Stimulated activated CD4-positive, alpha-beta T cell treated with anti-CD3 and anti-CD28 coated beads, Interleukin-15, amount 100 ng/mL, for 48 hours (primary cell): ENCODE data around the gene CPSF4.
"Not testable (repeated sequence)": the region's sequence is repeated elsewhere in the genome, so short reads cannot be mapped to it uniquely, and the experiment has no call there.

Experiments
- DNase-seq, 2 donors: peaks; one replicate each; pipeline ENCODE4 v3.0.0-alpha.2; 2020; ENCODE audit warnings: low read depth in 2 of 2

Gene CPSF4

GRCh38 chr7:99408379-99409191 is 30.2 kb upstream of the CPSF4 start, which contains the start of the genes BUD31 and PDAP1:
Gene BUD31, plus strand, starts transcription at chr7:99408969. Its CDS starts 2,124 bp downstream, at chr7:99411093.
Gene PDAP1, minus strand, starts transcription at chr7:99408597. Its CDS starts 49 bp downstream, at chr7:99408548.
- DNase-seq = peak; percentile 83 to 88

GRCh38 chr7:99409192-99409572 is 29.6 kb upstream of the CPSF4 start:
- DNase-seq = no peak

- DNase-seq = no peak
Measured at GRCh38 chr7:99409806-99410205, 28.9 kb upstream of the CPSF4 start.

GRCh38 chr7:99410635-99411034 is 28.1 kb upstream of the CPSF4 start:
- no peak for DNase-seq

GRCh38 chr7:99415513-99416127 is 23.1 kb upstream of the CPSF4 start:
- not testable (repeated sequence) for DNase-seq

- no peak for DNase-seq
Measured at GRCh38 chr7:99418260-99418659, 20.5 kb upstream of the CPSF4 start.

GRCh38 chr7:99419323-99420021 is 19.3 kb upstream of the CPSF4 start:
- no peak for DNase-seq

GRCh38 chr7:99420213-99420612 is 18.5 kb upstream of the CPSF4 start:
- no peak for DNase-seq

GRCh38 chr7:99420986-99421385 is 17.8 kb upstream of the CPSF4 start:
- DNase-seq = no peak

- DNase-seq = no peak
Measured at GRCh38 chr7:99422186-99422585, 16.6 kb upstream of the CPSF4 start.

GRCh38 chr7:99422625-99423024 is 16.1 kb upstream of the CPSF4 start:
- DNase-seq = no peak

GRCh38 chr7:99424932-99425730 is 13.6 kb upstream of the CPSF4 start:
- DNase-seq = no peak

- DNase-seq = no peak
Measured at GRCh38 chr7:99428972-99429566, 9.7 kb upstream of the CPSF4 start.

GRCh38 chr7:99429756-99430155 is 9.0 kb upstream of the CPSF4 start:
- DNase-seq = no peak

GRCh38 chr7:99431756-99432540 is 6.8 kb upstream of the CPSF4 start:
- not testable (repeated sequence) for DNase-seq

- no peak for DNase-seq
Measured at GRCh38 chr7:99433158-99433557, 5.6 kb upstream of the CPSF4 start.

- DNase-seq = no peak
Measured at GRCh38 chr7:99437946-99438572, 684 bp upstream of the CPSF4 start.

GRCh38 chr7:99440195-99440594 is 1.5 kb downstream of the CPSF4 start:
- DNase-seq = no peak

GRCh38 chr7:99446096-99446495 is 7.4 kb downstream of the CPSF4 start:
- no peak for DNase-seq

- no peak for DNase-seq
Measured at GRCh38 chr7:99447943-99448342, 9.2 kb downstream of the CPSF4 start.
